H1 (cell line): ENCODE measurements around the gene VAMP2. TPM values are rescaled to one million over a fixed set of nuclear protein-coding genes. Genes with fewer than 3 reads are reported as not detected.

Experiments
- TAF7 ChIP-seq: optimal IDR thresholded peaks from 2 replicates; pipeline ENCODE3; 2011; ENCODE audit warnings: low read depth, mild to moderate bottlenecking, inconsistent platforms, low read length, moderate library complexity, borderline replicate concordance
- polyA plus RNA-seq, 7 experiments: library from polyadenylated mRNA; depleted of rRNA in 3 of 7; stranded (reverse) in 5 of 7; unstranded in 2 of 7; fragments of >200 nt in 5 of 7; fragments of 200-250 nt in 2 of 7; gene quantifications; 1 replicate in 5 of 7; 2 replicates in 1 of 7; 4 replicates in 1 of 7; pipeline versions ENCODE4 v1.2.1 to v1.2.3, GENCODE V29; 2011 to 2013; ENCODE audit warnings: missing spikeins in 2 of 7, mixed read lengths in 2 of 7
- total RNA-seq: library from RNA; stranded (reverse); fragmentation: NEBNext Ultra II Directional; extraction: Animal tissue kit (Norgen Biotek cat#: 25700); gene quantifications from 2 replicates; pipeline ENCODE4 v1.2.1, GENCODE V29; 2021

The VAMP2 gene
- total and polyA plus RNA-seq, 2 of the 8 experiments (the other 6 are each of a cell fraction or from before 2014, with no cell fraction given), result 19.3 to 20.5 TPM

DNA sequence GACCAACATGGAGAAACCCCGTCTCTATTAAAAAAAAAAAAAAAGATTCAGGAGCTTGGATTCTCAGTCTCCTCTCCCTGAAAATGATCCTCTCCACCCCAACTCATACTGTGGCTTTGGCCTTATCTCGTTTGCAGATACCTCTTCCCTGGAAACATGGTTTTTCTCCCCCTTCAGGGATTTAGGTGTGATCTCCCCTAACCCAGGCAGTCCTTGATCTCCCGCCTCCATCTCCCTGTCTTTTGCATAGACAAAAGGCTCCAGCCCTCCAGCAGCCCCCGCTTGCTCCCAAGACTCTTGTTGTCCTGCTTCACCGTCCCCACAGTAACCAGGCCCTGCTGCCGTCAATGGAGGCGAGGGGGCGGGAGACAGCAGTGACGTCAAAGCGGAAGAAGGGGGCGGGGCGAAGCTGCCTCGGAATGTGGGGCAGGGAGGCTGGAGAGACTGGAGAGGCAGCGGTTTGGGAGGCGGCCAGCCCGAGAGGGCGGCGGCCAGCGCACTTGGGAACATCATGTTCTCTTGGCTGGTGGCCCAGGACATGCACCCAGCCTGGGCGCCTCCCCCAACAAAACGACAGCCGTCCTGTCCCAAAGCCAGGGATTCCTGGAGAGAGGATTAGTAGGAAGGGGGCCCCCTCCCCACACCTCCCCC is 8.7 kb downstream of the VAMP2 start (continued):
- TF ChIP-seq TAF7, result no peak
